Neural cell (in vitro differentiated cells): ENCODE data around the gene TNIP1.

Source experiments
- CTCF ChIP-seq: fragments of 450-650 bp; IDR thresholded peaks from 2 replicates; pipeline ENCODE4 v1.5.1; 2014; ENCODE audit warnings: antibody characterized with exemption, mild to moderate bottlenecking, moderate library complexity; ENCODE audit not compliant: poor library complexity, severe bottlenecking
- MXI1 ChIP-seq: fragments of 450-650 bp; conservative IDR thresholded peaks from 2 replicates; pipeline ENCODE4 v1.6.1; 2014; ENCODE audit warnings: antibody characterized with exemption, mild to moderate bottlenecking; ENCODE audit not compliant: poor library complexity, severe bottlenecking

- no peak for TF ChIP-seq CTCF
- TF ChIP-seq MXI1 = no peak
Observed at GRCh38 chr5:151034422-151035379, 46.1 kb downstream of the TNIP1 start.
